Medulla oblongata (tissue), 1 donor: ENCODE measurements around the gene PARP12.

Source experiments
- DNase-seq: peaks from one replicate; pipeline ENCODE4 v3.0.0-alpha.2; 2015; ENCODE audit errors: extremely low spot score

PARP12 gene

DNA sequence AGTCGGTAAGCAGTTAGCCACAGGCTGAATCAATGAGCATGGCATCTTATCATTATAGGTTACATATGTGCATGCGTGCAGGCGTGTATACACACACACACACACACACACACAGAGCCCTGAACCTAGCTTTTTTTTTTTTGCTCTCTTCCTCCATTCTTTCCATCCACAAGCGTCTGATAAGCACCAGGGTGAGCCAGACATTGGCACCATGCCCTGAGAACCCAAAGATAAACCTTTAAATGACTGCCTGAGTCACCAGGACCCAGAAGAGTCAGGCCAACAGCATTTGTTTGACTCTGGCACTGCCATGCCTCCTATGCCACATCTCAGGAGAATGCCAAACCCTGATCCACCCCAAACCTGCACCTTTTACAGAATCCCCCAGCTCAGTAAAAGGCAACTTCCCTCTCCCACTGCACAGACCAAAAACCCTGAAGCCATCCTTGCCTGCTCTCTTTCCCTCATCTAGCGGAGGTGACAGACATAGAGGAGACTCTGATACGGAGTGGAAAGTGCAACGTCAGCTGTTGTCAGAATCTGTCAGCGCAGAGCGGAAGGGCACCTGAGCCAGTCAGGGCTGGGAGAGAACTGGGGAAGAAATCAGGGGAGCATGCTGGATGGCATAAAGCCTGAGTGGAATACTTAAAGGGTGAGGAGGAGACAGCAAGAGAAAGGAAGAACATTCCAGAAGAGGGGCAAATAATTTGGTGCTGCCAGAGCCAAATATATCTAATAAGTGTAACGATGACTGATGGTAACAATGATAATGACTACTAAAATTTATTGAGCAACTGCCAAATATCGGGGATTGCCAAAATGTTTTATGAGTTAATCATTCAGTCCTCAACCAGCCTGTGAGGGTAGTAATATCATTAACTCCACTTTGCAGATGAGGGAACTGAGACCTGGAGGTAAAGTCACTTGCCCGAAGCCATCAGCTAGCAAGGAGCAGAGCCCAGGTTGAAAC lies 3.2 kb downstream of the PARP12 start:
- no peak for DNase-seq

DNA sequence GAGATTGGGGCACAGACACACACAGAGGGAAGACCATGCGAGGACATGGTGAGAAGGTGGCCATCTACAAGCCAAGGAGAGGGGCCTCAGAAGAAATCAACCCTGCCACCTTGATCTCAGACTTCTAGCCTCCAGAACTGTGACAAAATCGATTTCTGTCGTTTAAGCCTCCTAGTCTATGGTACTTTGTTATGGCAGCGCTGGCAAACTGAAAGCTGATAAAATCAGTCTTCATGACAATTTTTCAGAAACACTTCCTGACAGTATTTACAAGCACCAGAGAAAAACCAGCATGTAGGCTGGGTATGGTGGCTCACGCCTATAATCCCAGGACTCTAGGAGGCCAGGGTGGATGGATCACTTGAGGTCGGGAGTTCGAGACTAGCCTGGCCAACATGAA lies 4.2 kb downstream of the PARP12 start:
- DNase-seq: no peak

DNA sequence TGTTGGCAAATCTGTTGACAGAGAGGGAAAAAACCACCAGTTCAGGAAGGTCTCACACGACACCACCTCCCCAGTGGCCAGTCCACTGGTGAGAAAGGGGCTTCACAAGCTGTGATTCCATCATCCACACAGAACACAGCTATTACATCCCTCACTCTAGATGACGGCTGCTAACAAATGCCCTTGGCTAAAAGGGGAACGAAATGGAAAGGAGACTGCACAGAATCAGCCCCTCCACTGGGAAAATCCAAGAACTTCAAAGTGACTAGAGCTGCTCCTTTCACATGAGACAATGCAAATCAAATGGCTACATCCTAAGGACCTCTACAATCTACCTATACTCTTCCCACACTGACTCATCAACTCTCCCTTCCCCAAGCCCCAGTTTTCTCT lies 5.6 kb downstream of the PARP12 start:
- DNase-seq: no peak

DNA sequence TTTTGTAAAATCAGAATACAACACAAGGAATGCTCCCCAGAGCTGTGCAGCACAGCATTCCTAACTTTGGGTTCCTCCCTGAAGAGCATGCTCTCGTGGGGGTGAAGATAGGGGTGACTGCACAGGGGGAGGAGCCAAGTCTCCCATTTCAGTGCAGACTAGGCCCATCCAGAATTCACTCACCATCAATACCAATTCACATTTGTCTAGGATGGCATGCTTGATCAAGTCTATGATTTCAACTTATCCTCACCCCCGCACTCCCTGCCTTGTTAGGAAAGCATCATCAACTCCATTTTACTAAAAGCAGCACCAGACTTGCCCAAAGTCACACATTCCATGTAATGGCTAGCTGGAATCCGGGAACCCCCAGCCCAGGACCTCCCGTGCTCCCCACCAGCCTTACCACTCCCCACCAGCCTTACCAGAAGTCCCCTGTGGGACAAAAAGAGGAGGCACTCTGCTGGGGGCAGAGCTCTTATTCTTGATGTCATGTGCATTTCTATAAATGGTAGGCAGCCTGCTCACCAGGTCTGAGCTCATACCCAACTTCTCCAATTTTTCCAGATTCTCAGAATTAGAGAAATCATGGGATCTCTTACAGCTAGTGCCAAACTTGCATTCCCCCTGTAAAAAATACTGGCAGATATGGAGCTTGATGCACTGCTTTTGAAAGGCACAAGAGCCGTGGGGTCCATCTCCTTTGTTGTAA lies 6.2 kb downstream of the PARP12 start:
- no peak for DNase-seq

DNA sequence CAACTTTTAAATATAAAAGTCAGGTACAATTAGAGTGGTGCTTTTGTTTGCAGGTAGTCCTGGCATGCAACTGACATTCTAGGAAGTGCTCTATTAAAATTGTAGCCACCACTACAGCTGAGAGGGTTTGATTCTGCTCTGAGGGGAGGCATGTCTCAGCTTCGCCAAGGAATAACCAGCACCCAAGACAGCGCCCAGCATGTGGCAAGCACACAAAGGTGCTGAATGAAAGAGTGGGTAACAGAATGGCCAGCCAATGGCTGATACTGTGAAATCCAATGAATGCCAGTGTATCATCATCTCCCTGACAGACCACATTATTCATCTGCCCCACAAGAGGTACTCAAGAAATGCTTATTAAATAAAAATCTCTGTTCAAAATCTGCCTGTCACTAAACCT lies 6.9 kb downstream of the PARP12 start:
- DNase-seq: no peak

DNA sequence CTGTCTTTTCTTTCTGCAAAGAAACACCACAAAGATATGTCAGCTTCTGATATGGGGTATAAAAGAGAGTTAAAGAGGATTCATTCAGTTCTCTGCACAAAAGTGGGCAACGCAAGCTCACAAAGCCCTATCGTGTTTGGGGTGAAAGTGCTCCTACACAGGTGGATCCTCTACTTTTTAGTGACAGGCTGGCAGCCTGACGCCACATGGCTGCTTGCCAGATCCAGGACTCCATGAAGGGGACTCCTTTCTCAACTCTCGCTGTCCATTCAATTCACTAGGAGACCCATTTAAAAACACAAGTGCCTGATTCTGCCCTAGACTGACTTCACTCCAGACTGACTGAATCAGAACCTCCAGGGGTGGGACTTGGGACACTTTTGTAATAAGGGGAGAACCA lies 8.0 kb downstream of the PARP12 start:
- no peak for DNase-seq

DNA sequence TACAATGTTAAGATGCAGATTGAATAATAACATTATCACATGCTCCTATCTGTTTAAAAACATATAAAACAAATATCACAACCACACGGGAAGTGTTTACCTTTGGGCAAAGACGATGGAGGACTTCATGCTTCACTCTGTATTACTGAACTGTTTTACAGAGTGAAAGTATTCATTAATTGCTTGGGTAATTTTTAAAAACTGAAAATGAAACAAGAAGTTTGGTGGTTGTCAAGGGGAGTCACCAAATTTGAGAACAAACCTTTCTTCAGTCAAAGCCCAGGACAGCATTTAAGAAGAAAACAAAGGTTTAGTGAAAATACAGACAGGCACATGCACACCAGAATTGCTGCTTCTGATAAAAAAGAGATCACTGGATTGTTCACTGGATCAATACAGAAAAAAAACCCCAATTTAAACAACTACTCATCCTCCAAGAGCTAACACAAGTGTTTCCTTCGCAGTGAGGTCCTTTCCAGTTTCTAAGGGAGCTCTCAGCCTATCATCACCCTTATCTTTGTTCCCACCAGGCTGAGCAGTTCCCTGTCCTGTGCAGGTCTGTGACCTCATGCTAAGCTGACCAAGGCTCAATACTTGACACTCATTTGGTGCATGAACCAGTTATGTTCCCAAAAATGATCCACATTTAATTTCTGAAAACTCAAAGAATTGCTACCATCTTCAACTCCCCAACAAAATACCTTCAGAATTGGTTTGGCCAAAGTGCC lies 8.8 kb downstream of the PARP12 start:
- no peak for DNase-seq

DNA sequence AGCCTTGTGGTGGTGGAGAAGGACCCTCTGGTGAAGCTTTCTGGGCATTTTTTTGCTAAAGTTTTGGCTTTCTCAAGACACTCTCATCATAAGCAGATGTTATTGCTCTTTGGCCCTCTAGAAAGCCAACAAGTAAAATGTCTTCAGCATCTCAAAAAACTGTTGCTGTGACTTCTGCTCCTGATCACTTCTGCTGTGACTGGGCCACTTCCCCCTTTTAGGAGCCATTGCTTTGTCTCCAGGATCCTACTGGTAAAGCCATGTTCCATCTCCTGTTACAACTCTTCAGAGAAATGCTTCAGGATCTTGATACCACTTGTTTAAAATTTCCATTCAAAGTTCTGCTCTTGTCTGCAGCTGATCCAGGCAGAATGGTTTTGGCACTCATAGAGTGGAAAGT lies 10.9 kb downstream of the PARP12 start:
- peak; percentile 16 for DNase-seq

DNA sequence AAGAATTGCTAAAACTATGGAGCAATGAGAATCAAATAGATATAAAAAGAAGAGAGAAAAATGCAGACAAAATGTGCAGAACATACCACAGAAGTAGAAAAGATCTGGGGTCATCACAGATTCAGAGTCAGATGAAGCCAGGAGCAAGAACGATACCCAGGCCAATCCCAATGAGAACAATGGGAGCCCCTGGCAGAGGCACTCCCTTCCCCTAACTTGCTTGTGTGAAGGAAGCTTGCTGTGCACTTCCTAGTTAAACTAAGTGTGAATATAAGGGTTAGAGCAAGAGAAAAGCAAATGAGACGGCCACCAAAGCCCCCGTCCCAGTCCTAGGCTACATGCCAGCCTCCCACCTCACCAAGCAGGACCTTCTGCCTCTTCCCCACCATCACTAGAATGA lies 12.7 kb downstream of the PARP12 start:
- no peak for DNase-seq

DNA sequence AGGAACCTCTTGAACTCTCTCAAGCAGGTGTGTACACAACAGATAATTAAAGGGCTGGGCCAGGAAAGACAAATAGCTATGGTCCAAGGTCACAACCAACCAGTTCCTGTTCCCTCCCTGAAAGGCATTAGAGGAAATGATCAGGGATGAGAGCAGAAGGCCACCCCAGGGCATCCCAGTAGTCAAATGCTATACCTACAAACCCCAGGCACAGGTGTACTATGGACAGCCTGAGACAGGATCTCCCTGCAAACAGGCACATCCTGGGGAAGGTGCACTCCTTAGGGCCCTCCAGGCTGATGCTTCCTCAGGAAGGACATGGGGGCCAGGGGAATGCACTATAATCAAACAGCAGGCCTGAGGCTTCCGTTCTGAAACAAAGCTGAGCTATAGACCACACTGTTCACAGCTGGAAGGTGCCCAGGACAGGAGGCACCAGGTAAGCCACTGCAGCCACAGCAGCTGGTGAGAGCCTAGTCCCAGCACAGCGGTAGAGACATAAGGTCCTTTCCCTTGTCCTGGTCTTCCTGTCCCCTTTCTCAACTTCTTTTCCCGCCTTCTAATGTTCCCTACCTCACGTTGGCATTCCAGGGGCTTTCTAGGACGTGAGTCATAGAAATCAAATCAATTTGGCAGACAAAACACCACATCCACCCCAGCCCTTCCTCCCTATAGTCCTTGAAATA lies 13.3 kb downstream of the PARP12 start:
- DNase-seq: no peak

DNA sequence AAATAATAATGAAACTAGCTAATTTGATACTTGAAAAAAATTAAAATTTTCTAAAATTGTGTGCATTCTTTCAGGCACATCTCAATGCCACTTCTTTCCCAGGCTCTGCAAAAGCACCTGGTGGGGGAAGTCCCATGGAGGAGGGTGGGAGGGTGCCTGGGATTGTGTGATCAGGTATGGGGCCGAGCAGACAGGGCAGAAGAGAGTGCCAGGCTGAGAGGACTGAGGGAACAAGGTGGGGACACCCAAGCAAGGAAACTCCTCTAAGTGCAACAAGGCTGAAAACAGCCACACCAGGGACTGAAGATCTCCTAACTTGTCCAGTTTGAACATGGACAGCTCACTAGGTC lies 13.8 kb downstream of the PARP12 start:
- DNase-seq: no peak

DNA sequence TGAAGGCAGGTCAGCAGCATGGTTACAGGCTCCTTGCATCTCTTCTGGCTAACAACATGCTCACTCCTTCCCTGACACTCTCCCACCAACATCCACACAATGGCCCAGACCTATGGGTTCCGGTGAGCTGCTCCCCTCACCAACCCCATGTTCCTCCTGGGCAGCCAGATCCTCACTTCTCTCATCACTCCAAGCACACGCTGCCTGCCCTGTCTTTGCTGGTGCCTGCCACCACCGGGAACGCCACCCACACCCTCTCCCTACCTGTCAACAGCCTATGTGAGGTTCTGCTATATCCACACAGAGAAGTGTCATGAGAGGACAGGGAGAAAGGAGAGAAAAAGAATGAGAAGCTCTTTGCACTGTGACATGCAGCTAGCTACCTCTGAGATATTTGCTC lies 14.6 kb downstream of the PARP12 start:
- DNase-seq: no peak

DNA sequence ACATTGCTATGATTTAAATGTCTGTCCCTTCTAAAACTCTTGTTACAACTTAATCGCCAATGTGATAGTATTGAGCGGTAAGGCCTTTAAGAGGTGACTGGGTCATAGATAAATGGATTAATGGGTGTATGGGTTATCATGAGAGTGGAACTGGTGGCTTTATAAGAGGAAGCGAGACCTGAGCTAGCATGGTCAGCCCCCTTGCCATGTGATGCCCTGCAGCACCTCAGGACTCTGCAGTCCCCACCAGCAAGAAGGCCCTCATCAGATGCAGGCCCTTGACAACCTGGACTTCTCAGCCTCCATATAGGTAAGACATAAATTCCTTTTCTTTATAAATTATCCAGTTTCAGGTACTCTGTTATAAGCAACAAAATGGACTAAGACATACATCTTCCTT lies 15.6 kb downstream of the PARP12 start:
- DNase-seq: no peak

DNA sequence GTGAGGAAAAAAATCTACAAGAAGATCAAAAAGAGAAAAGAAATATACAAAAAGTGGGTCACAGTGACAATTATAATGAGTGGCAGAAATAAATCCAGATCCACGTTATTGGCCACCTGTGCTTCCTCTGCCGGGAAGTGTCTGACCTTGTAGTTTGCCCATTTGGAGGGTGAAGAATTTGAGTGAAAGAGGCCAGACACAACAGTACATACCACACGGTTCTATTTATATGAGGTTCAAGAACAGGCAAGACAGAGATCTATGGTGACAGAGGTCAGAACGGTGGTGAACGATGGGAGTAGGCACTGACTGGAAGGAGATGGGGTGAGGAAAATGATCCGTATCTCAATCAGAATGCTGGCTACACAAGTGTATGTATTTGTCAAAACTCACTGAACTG lies 17.1 kb downstream of the PARP12 start:
- DNase-seq: no peak

DNA sequence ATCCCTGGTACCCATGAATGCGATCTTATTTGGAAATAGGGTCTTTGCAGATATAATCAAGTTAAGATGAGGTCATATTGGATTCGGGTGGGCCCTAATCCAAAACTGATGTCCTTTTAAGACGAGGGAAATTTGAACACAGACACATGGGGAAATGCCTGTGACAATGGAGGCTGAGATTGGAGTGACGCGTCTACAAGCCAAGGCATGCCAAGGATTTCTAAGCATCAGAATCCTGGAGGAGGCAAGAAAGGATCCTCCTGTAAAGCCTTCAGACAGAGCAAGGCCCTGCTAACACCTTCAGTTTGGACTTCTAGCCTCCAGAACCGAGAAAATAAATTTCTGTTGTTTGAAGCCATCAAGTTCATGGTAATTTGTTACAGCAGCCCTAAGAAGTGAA lies 18.5 kb downstream of the PARP12 start:
- DNase-seq: no peak

DNA sequence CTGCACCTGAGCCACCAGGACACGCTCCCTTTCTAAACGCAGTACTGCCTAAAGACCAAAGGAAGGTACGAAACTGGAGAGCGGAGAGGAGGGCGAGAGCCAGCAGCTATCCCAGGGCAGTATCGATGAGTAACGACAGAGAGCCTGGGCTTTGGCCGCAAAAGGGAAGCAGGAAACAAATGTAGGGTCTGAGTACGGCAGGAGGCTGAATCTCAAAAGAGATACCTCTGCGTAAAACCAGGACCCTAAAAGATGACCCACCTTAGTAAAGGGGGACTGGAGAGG lies 20.4 kb downstream of the PARP12 start:
- DNase-seq: no peak

DNA sequence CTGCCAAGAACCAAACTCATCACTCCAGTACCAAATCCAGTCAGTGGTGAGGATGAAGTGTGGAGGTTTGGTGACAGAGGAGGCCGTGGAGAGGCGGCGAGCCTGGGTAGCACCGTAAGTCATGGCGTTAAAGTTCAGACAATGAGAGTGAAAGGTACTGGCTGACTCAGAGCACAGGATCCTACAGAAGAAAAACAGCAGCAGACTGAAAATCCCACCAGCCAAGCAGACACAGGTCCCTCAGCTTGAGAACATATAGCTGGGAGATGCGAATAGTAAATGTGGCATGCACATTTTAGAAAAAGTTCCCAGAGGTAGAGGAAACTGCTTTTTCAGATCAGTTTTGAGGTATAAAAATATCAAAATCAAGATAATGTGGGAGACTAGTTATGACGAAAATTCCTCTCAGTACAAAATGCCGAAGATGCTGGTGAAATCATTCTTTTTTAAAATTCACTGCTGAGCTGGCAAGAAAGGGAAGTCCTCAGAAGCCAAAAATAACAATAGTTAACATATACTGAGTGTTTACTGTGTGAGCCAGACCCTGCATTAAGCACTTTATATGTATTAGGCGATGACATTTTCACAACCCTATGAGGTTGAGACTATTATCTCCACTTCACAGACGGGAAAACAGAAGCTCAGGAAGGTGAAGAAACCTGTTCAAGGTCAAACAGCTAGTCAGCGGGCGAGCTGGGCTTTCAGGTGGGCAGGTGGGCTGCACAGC lies 20.9 kb downstream of the PARP12 start:
- DNase-seq: no peak

DNA sequence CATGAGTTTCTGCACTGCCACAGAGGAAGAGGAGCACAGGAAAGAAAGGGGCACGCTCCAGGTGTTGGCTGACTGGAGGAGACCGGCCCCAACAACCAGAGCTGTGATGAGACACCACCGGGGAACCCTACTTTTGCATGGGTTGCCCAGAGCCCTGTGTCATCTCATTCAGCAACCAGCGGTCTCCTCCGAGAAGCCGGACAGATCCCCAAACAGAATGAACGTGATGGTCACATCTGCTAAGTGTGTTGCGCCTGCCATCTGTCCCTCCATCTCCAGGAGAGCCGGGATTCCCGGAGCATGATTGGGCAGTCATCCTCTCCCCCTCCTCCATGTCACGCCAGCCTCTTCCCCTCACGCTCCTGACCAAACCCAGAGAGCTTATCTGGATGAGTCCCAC lies 22.9 kb downstream of the PARP12 start:
- DNase-seq: no peak

DNA sequence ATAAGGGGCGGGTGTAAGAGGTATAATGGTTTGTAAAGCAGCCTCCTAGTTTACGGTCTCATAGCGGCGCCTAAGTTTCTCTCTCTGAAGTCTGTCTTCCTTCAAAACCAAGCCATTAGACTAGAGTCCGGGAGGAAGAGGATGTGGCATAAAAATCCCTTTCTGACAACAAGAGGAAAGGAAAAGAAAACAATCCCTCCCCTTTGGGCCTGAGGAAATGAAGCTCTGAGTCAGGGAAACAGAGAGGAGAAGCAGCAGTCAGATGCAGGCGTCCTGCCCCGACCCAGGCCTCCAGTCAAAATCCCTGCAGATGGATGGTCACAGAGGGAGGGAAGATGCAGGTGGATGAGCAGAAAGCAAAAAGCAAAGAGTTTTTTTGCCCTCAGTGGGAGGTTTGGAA lies 23.7 kb downstream of the PARP12 start:
- no peak for DNase-seq

DNA sequence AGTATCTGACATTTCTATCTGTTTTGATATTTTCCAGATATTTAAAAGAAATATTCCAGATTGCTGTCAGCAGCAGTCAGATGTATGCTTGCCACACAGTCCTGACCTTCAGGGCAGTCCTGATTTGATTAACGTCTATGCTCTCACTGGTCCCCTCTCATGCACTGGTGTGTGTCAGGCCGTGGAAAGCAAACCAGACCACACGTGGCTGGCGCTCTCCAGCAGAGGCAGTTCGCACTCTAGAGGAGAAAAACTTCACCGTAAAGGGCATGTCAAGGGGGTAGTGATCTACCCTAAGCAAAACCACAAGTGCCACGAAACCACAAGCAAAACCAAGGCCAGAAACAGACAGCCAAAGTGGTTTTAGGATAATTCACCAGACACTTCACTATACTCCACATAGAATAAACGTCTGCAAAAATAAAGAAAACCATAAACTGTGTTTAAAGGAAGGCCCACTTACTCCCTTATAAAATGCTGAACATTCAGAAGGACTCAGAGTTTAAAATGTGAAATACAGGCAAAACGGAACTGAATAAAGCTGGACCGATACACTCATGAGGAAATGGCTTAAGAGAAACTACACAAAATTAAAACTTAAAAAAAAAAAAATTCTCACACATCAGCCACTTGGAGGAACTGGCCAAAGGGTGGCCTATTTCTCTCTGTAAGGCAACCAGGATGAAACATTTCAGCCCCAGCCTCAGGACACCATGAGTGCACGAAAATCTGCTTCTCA lies 26.4 kb downstream of the PARP12 start:
- DNase-seq: no peak
